Measurements from ENCODE around the gene PTGDR2. TPM values are rescaled to one million over a fixed set of nuclear protein-coding genes. Genes with fewer than 3 reads are reported as not detected.

Gene PTGDR2
- total RNA-seq, 1 experiment from 2014 or later, result 0.07 TPM

GRCh38 chr11:60858731-60859464 lies 3.1 kb upstream of the PTGDR2 start:
- no peaks in the 10 kb centered on the region for H3K4me1 Mint-ChIP-seq
- ChIA-PET POLR2A (no interaction called here), CTCF (interaction anchor here (1.4 kb wide), 1 partner anchor 29 kb away, joined by 7 read pairs; no protein-coding TSS in a partner anchor)
- H3K36me3 Mint-ChIP-seq, result no peaks in the 10 kb centered on the region
- no peak for DNase-seq (ENCODE audit: low spot score)
- ATAC-seq, result no peak
- peaks cover 5% of the 10 kb centered on the region for H3K27me3 Mint-ChIP-seq (ENCODE audit: low read depth)
- no peaks in the 10 kb centered on the region for H3K9me3 Mint-ChIP-seq
- no peak for TF ChIP-seq NR1H2 (CRISPR knock-in tag; IDR thresholded peaks at IDR 0.05)
- TF ChIP-seq MYBL2 (CRISPR knock-in tag; IDR thresholded peaks at IDR 0.05), result no peak
- TF ChIP-seq TCF7 (CRISPR knock-in tag; IDR thresholded peaks at IDR 0.05; ENCODE audit: low read depth), result no peak
- TF ChIP-seq NR2C2 (CRISPR knock-in tag; IDR thresholded peaks at IDR 0.05), result no peak
- TF ChIP-seq ATF1 (CRISPR knock-in tag; IDR thresholded peaks at IDR 0.05), result no peak
- no peak overlapping the region for H3K4me3 Mint-ChIP-seq
- no peak overlapping the region for H3K27ac Mint-ChIP-seq

GRCh38 chr11:60858236-60858635 lies 2.5 kb upstream of the PTGDR2 start:
- no peak for TF ChIP-seq CTCF (IDR thresholded peaks at IDR 0.05)
- TF ChIP-seq RORB (CRISPR knock-in tag; IDR thresholded peaks at IDR 0.05), result no peak
- TF ChIP-seq, protein P1, sequence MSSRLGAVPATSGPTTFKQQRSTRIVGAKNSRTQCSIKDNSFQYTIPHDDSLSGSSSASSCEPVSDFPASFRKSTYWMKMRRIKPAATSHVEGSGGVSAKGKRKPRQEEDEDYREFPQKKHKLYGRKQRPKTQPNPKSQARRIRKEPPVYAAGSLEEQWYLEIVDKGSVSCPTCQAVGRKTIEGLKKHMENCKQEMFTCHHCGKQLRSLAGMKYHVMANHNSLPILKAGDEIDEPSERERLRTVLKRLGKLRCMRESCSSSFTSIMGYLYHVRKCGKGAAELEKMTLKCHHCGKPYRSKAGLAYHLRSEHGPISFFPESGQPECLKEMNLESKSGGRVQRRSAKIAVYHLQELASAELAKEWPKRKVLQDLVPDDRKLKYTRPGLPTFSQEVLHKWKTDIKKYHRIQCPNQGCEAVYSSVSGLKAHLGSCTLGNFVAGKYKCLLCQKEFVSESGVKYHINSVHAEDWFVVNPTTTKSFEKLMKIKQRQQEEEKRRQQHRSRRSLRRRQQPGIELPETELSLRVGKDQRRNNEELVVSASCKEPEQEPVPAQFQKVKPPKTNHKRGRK (CRISPR knock-in tag; IDR thresholded peaks at IDR 0.05; ENCODE audit: borderline replicate concordance), result no peak
- TF ChIP-seq GTF2I (CRISPR knock-in tag; conservative IDR thresholded peaks at IDR 0.05), result no peak
- no peak for TF ChIP-seq MXD4 (CRISPR knock-in tag; IDR thresholded peaks at IDR 0.05; ENCODE audit: borderline replicate concordance)
- TF ChIP-seq ZNF263 (CRISPR knock-in tag; IDR thresholded peaks at IDR 0.05; ENCODE audit: low read depth), result no peak
- TF ChIP-seq FOXK1 (CRISPR knock-in tag; IDR thresholded peaks at IDR 0.05), result no peak
- TF ChIP-seq, protein P2, sequence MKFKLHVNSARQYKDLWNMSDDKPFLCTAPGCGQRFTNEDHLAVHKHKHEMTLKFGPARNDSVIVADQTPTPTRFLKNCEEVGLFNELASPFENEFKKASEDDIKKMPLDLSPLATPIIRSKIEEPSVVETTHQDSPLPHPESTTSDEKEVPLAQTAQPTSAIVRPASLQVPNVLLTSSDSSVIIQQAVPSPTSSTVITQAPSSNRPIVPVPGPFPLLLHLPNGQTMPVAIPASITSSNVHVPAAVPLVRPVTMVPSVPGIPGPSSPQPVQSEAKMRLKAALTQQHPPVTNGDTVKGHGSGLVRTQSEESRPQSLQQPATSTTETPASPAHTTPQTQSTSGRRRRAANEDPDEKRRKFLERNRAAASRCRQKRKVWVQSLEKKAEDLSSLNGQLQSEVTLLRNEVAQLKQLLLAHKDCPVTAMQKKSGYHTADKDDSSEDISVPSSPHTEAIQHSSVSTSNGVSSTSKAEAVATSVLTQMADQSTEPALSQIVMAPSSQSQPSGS (CRISPR knock-in tag; IDR thresholded peaks at IDR 0.05; ENCODE audit: borderline replicate concordance, low read depth), result no peak
- TF ChIP-seq ATF3 (CRISPR knock-in tag; conservative IDR thresholded peaks at IDR 0.05), result no peak
- no peak for TF ChIP-seq ZMAT4 (CRISPR knock-in tag; IDR thresholded peaks at IDR 0.05)
- TF ChIP-seq NFE2L1 (CRISPR knock-in tag; IDR thresholded peaks at IDR 0.05), result no peak
- TF ChIP-seq KAT7 (CRISPR knock-in tag; IDR thresholded peaks at IDR 0.05; ENCODE audit: borderline replicate concordance), result no peak
- no peak for TF ChIP-seq ZBTB21 (CRISPR knock-in tag; IDR thresholded peaks at IDR 0.05; ENCODE audit: borderline replicate concordance)
- TF ChIP-seq ZNF219 (CRISPR knock-in tag; IDR thresholded peaks at IDR 0.05; ENCODE audit: borderline replicate concordance), result no peak
- TF ChIP-seq GRHL2 (CRISPR knock-in tag; IDR thresholded peaks at IDR 0.05; ENCODE audit: insufficient replicate concordance, severe bottlenecking), result no peak
- TF ChIP-seq ZNF425 (CRISPR knock-in tag; conservative IDR thresholded peaks at IDR 0.05), result no peak
- DNase-seq (ENCODE audit: low spot score) (no peak), ATAC-seq (no peak)
- CTCF ChIA-PET, result interaction anchor here (1.4 kb wide), 1 partner anchor 29 kb away, joined by 7 read pairs; no protein-coding TSS in a partner anchor
- Mint-ChIP-seq H3K4me3 (no peak overlapping the region), H3K27ac (no peak overlapping the region), H3K4me1 (no peaks in the 10 kb centered on the region), H3K9me3 (no peaks in the 10 kb centered on the region), H3K36me3 (peaks cover under 1% of the 10 kb centered on the region; the same call in 1 of the 2 replicates), H3K27me3 (ENCODE audit: low read depth) (peaks cover 9% of the 10 kb centered on the region)
- POLR2A ChIA-PET, result no interaction called here
